ENCODE measurements around the gene DEFB124. TPM values are rescaled to one million over a fixed set of nuclear protein-coding genes. Genes with fewer than 3 reads are reported as not detected.
"Not testable (repeated sequence)": the region's sequence is repeated elsewhere in the genome, so short reads cannot be mapped to it uniquely, and the experiment has no call there.

DEFB124 gene
- total RNA-seq, 3 donors from 2014 or later: not detected

GRCh38 chr20:31514154-31515071, 39.5 kb upstream of the DEFB124 start, which contains the start of gene HM13:
Gene HM13 (plus strand): TSS chr20:31514442. CDS start chr20:31514552, 110 bp downstream.
- H3K27me3 ChIP-seq: no peaks in the 10 kb centered on the region
- H3K9me3 ChIP-seq: no peaks in the 10 kb centered on the region
- H3K36me3 ChIP-seq: no peaks in the 10 kb centered on the region
- H3K4me1 ChIP-seq: peaks cover 0 to 25% of the 10 kb centered on the region in 2 donors
- peak; percentile 86 to 91 for DNase-seq (ENCODE audit: low spot score in 2 of 2)
- H3K4me3 ChIP-seq: peak within 1 kb of the TSS; percentile 79 to 98 (median 95)
- intact Hi-C loops (cut with DNase I; ENCODE audit: low total_unique reads): no loop called here
- peak within 1 kb of the TSS; percentile 82 to 89 for H3K27ac ChIP-seq
- TF ChIP-seq POLR2AphosphoS5 (IDR thresholded peaks at IDR 0.05) (peak; percentile 52 to 81 (median 58)), POLR2A (IDR thresholded peaks at IDR 0.05) (peak; percentile 24)
- TF ChIP-seq, protein P1, sequence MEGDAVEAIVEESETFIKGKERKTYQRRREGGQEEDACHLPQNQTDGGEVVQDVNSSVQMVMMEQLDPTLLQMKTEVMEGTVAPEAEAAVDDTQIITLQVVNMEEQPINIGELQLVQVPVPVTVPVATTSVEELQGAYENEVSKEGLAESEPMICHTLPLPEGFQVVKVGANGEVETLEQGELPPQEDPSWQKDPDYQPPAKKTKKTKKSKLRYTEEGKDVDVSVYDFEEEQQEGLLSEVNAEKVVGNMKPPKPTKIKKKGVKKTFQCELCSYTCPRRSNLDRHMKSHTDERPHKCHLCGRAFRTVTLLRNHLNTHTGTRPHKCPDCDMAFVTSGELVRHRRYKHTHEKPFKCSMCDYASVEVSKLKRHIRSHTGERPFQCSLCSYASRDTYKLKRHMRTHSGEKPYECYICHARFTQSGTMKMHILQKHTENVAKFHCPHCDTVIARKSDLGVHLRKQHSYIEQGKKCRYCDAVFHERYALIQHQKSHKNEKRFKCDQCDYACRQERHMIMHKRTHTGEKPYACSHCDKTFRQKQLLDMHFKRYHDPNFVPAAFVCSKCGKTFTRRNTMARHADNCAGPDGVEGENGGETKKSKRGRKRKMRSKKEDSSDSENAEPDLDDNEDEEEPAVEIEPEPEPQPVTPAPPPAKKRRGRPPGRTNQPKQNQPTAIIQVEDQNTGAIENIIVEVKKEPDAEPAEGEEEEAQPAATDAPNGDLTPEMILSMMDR (IDR thresholded peaks at IDR 0.05): peak; percentile 79 to 98 (median 93)

DNA sequence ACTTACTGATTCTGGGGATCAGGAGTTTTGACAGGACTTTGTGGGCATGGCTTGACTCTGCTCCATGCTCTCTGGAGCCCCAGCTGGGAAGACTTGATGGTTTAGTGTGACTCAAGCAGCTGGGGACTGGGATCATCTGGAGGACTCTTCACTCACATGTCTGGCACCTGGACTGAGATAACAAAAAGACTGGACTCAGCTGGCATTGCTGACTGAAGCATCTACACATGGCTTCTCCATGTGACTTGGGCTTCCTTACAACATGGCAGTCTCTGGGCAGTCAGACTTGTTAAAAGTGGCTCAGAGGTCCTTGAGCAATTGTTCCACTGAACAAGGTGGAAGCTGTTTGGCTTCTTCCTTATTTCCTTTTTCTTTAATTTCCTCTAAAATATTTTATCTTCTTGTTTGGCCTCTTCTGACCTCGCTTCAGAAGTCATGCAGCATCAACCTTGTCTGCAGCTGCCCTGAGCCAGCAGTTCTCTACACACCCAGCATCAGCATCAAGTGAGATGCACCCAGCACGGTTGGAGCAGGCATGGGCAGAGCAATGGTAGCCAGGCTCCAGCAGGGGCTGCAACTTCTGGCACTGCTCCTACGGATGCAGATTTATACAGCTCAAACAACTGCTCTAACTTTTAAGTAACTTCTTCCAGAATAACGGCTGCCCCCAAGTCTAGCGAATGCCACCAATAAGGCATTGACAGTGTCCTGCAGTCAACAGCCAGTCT, 33.8 kb upstream of the DEFB124 start:
- Histone ChIP-seq H3K4me3 (no peak overlapping the region), H3K27me3 (no peaks in the 10 kb centered on the region), H3K27ac (no peak overlapping the region), H3K9me3 (no peaks in the 10 kb centered on the region), H3K4me1 (no peaks in the 10 kb centered on the region), H3K36me3 (no peaks in the 10 kb centered on the region)
- no peak for DNase-seq (ENCODE audit: low spot score in 2 of 2)
- TF ChIP-seq POLR2A (IDR thresholded peaks at IDR 0.05): no peak
- no peak for TF ChIP-seq POLR2AphosphoS5 (IDR thresholded peaks at IDR 0.05)
- TF ChIP-seq, protein P1 (IDR thresholded peaks at IDR 0.05): no peak
- intact Hi-C loops (cut with DNase I; ENCODE audit: low total_unique reads): no loop called here

GRCh38 chr20:31505903-31506302, 31.0 kb upstream of the DEFB124 start:
- no peaks in the 10 kb centered on the region for H3K27me3 ChIP-seq
- H3K36me3 ChIP-seq: no peaks in the 10 kb centered on the region
- intact Hi-C loops (cut with DNase I; ENCODE audit: low total_unique reads): no loop called here
- no peak overlapping the region for H3K27ac ChIP-seq
- TF ChIP-seq, protein P1 (IDR thresholded peaks at IDR 0.05): no peak
- TF ChIP-seq POLR2AphosphoS5 (IDR thresholded peaks at IDR 0.05): no peak
- TF ChIP-seq POLR2A (IDR thresholded peaks at IDR 0.05): no peak
- H3K9me3 ChIP-seq: no peaks in the 10 kb centered on the region
- H3K4me3 ChIP-seq: no peak overlapping the region
- DNase-seq (ENCODE audit: low spot score in 2 of 2): no peak
- no peaks in the 10 kb centered on the region for H3K4me1 ChIP-seq

GRCh38 chr20:31502884-31503673, 28.2 kb upstream of the DEFB124 start:
- intact Hi-C loops (cut with DNase I; ENCODE audit: low total_unique reads); H3K27ac ChIP-seq; H3K4me3 ChIP-seq; H3K9me3 ChIP-seq; H3K27me3 ChIP-seq; H3K36me3 ChIP-seq; H3K4me1 ChIP-seq: not testable (repeated sequence)
- TF ChIP-seq, protein P1 (IDR thresholded peaks at IDR 0.05): peak; percentile 52 to 96 (median 87)
- TF ChIP-seq POLR2AphosphoS5 (IDR thresholded peaks at IDR 0.05): peak in 1 of 3 donors; percentile 43
- peak; percentile 59 to 76 for DNase-seq (ENCODE audit: low spot score in 2 of 2)

All from breast epithelium (tissue), 4 donors.